Aorta (tissue), 5 donors: Measurements from ENCODE around the gene LAS1L. TPM values are rescaled to one million over a fixed set of nuclear protein-coding genes. Genes with fewer than 3 reads are reported as not detected.
"Not testable (repeated sequence)": the region's sequence is repeated elsewhere in the genome, so short reads cannot be mapped to it uniquely, and the experiment has no call there.

Experiments used
- ATAC-seq: fragments of 200-7000 bp; cut with Tn5 transposase; one replicate; pipeline ENCODE4 v1.9.1; 2022; ENCODE audit warnings: moderate library complexity; ENCODE audit not compliant: low FRiP score
- DNase-seq, 2 donors: peaks; one replicate each; pipeline ENCODE4 v3.0.0-alpha.2; 2020
- H3K27ac ChIP-seq, 2 donors: one replicate each; pipeline ENCODE4 v1.5.1; 2013; ENCODE audit warnings: low read length in 2 of 2, mild to moderate bottlenecking in 2 of 2, moderate library complexity in 2 of 2, control low read depth in 1 of 2, inconsistent platforms in 1 of 2, low read depth in 1 of 2
- H3K27me3 ChIP-seq, 2 donors: one replicate each; pipeline ENCODE4 v1.6.1; 2013; ENCODE audit warnings: control low read depth in 1 of 2, low read length in 1 of 2, mild to moderate bottlenecking in 1 of 2, moderate library complexity in 1 of 2; ENCODE audit not compliant: insufficient read depth in 2 of 2, control insufficient read depth in 1 of 2
- H3K36me3 ChIP-seq, 2 donors: one replicate each; pipeline ENCODE4 v1.6.1; 2013; ENCODE audit warnings: control low read depth in 1 of 2, low read length in 1 of 2, mild to moderate bottlenecking in 1 of 2; ENCODE audit not compliant: insufficient read depth in 2 of 2, control insufficient read depth in 1 of 2
- H3K4me1 ChIP-seq, 2 donors: one replicate each; pipeline ENCODE4 v1.6.1; 2013; ENCODE audit warnings: low read length in 2 of 2, control low read depth in 1 of 2, mild to moderate bottlenecking in 1 of 2, moderate library complexity in 1 of 2; ENCODE audit not compliant: insufficient read depth in 2 of 2, control insufficient read depth in 1 of 2
- H3K4me3 ChIP-seq, 2 donors: one replicate each; pipeline ENCODE4 v1.5.1; 2013; ENCODE audit warnings: low read length in 2 of 2, control low read depth in 1 of 2, mild to moderate bottlenecking in 1 of 2
- H3K9me3 ChIP-seq: one replicate; pipeline ENCODE4 v1.6.1; 2013; ENCODE audit warnings: mild to moderate bottlenecking, low read length; ENCODE audit not compliant: control insufficient read depth
- WGBS, 2 donors: extraction: QIAGEN DNeasy Blood & Tissue Kit; methylation state at CpG; one replicate each; pipeline ENCODE4 v1.1.7; 2013; 5-methylcytosine and 5-hydroxymethylcytosine counted together
- intact Hi-C, 2 donors: fragments of 100-400 bp; cut with DNase I; formaldehyde crosslinking; loops; one replicate each; pipeline versions ENCODE4 v1.14.2 to v1.15.0; 2022
- polyA plus RNA-seq, 2 donors: library from polyadenylated mRNA; stranded (reverse); fragments of 200-250 nt; gene quantifications; one replicate each; pipeline ENCODE4 v1.2.3, GENCODE V29; 2013
- total RNA-seq, 2 donors: library from RNA; stranded (reverse); fragmentation: NEBNext Ultra II Directional; extraction: Animal tissue kit (Norgen Biotek cat#: 25700); gene quantifications; one replicate each; pipeline ENCODE4 v1.2.1, GENCODE V29; 2021
- donor health status: healthy with polysubstance abuse.
- donor health status: Bipolar disorder and iron deficiency.
- donor health status: DM: no; HTN: no; CAD: no.
- donor health status: DM: no; HTN: no; CAD: no.
- donor health status: DM: yes; HTN: yes; CAD: no.

The LAS1L gene
- total and polyA plus RNA-seq, 4 donors, result 23.9 to 49.8 (median 25.0) TPM

DNA sequence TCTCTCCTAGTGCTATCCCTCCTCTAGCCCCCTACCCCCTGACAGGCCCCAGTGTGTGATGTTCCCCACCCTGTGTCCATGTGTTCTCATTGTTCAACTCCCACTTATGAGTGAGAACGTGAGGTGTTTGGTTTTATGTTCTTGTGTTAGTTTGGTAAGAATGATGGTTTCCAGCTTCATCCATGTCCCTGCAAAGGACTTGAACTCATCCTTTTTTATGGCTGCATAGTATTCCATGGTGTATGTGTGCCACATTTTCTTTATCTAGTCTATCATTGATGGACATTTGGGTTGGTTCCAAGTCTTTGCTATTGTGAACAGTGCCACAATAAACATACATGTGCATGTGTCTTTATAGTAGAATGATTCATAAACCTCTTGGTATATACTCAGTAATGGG lies 28.3 kb upstream of the LAS1L start:
- WGBS, 2 donors, result 68 to 87% methylated on average over 1 of the region's 1 CpG
- ATAC-seq, H3K27me3 ChIP-seq, H3K4me3 ChIP-seq, H3K4me1 ChIP-seq, H3K36me3 ChIP-seq, H3K9me3 ChIP-seq, intact Hi-C loops, H3K27ac ChIP-seq, DNase-seq: not testable (repeated sequence)

DNA sequence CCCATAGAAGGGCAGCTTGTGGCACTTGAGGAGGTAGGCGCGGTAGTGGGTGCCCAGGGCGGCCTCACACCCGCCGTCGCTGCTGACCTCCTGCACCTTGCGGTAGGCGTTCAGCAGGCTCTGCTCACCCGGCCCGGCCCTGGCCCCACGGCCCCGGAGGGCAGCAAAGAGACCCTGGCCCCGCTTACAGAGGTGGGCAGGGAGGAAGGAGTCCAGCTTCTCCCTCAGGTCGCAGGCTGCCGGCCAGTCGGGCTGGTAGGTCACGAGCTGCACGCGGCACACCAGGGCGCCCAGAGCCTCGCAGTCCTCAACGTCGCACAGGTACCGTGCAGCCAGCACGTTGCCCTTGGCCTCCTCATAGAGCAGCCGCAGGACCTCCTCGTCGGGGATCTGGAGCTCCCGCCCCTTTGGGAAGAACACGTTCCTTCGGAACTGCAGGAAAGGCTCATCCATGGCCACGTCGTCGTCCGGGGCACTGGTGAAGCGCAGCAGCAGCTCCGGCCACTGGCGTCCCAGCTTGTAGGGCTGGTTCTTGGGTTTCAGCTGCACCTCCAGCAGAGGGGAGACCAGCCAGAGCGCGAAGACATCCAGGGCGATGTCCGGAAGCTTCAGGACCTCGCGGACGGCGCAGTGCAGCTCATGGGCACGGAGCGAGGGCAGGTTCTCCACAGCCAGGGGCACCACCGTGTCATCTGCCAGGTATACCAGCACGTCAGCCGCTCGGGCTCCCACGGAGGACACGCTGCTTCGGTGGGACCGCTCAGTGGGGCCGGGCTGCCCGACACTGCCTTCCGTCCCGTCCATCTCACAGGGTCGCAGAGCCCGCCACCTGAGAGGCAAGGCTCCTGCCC lies 17.1 kb upstream of the LAS1L start:
- 92 to 94% methylated on average over 62 of the region's 62 CpGs for WGBS, 2 donors
- intact Hi-C loops, result no loop called here
- no peak overlapping the region for H3K4me3 ChIP-seq
- no peaks in the 10 kb centered on the region for H3K4me1 ChIP-seq
- H3K9me3 ChIP-seq, result no peaks in the 10 kb centered on the region
- no peak for ATAC-seq
- DNase-seq, result no peak
- H3K27ac ChIP-seq, result no peak overlapping the region
- H3K36me3 ChIP-seq, result no peaks in the 10 kb centered on the region
- H3K27me3 ChIP-seq, result no peaks in the 10 kb centered on the region

DNA sequence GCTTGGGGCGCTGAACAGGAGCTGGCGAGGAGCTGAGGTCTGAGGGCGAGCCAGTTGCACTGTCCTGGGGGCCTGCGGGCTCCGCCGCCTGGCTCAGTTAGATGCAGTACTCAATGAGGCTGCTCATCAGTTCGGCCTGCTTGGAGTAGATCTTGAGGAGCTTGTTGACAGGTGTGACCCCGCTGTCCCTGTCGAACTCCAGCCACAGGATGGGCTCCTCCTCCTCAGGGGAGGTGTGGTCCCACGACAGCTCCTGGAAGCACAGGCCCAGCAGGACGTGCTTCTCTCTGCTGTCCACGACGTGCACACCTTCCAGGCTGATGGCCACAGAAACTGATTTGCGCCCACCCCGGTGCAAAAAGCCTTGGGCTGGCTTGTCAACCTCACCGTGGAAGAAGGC lies 16.5 kb upstream of the LAS1L start:
- DNase-seq, result no peak
- ATAC-seq, result peak; percentile 16

GRCh38 chrX:65545456-65545855 lies 10.9 kb upstream of the LAS1L start:
- H3K27me3 ChIP-seq, result no peaks in the 10 kb centered on the region
- no peak overlapping the region for H3K27ac ChIP-seq
- H3K9me3 ChIP-seq, result no peaks in the 10 kb centered on the region
- no peaks in the 10 kb centered on the region for H3K4me1 ChIP-seq
- no peak for ATAC-seq
- no peak for DNase-seq
- no peaks in the 10 kb centered on the region for H3K36me3 ChIP-seq
- no peak overlapping the region for H3K4me3 ChIP-seq
- 43 to 48% methylated on average over 1 of the region's 1 CpG for WGBS, 2 donors
- intact Hi-C loops, result no loop called here

More for the DNA sequence above, 16.5 kb upstream of the LAS1L start:
- H3K36me3 ChIP-seq, result no peaks in the 10 kb centered on the region
- H3K4me1 ChIP-seq, result no peaks in the 10 kb centered on the region
- H3K27ac ChIP-seq, result no peak overlapping the region
- no peaks in the 10 kb centered on the region for H3K27me3 ChIP-seq
- WGBS, 2 donors, result 85 to 87% methylated on average over 16 of the region's 16 CpGs
- H3K9me3 ChIP-seq, result no peaks in the 10 kb centered on the region
- H3K4me3 ChIP-seq, result no peak overlapping the region
- intact Hi-C loops, result no loop called here

GRCh38 chrX:65537229-65537628 lies 2.6 kb upstream of the LAS1L start:
- Histone ChIP-seq H3K4me3 (no peak overlapping the region), H3K4me1 (no peaks in the 10 kb centered on the region), H3K27ac (no peak overlapping the region), H3K9me3 (no peaks in the 10 kb centered on the region), H3K36me3 (peaks cover 0 to under 1% of the 10 kb centered on the region in 2 donors), H3K27me3 (no peaks in the 10 kb centered on the region)
- no peak for ATAC-seq
- 18 to 26% methylated on average over 3 of the region's 3 CpGs for WGBS, 2 donors
- intact Hi-C loops, result no loop called here
- no peak for DNase-seq

DNA sequence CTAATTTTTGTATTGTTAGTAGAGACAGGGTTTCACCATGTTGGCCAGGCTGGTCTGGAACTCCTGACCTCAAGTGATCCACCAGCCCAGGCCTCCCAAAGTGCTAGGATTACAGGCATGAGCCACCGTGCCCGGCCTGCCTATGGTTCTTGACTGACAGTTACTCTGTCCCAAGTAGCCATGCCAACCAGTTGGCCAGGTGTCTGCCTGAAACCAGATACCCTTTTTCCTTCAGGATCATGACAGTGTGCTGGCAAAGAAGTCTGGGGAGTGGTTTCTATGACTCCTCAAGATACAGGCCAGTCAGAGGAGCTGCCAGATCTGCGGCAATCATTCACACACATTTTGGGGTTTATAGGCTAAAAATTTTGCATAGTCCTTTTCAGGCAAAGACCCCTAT lies 1.7 kb upstream of the LAS1L start:
- intact Hi-C loops, result no loop called here
- no peak overlapping the region for H3K27ac ChIP-seq
- ATAC-seq, result no peak
- 86 to 92% methylated on average over 3 of the region's 3 CpGs for WGBS, 2 donors
- no peak for DNase-seq
- H3K27me3 ChIP-seq, result no peaks in the 10 kb centered on the region
- H3K36me3 ChIP-seq, result peaks cover 0 to 2% of the 10 kb centered on the region in 2 donors
- no peaks in the 10 kb centered on the region for H3K4me1 ChIP-seq
- no peaks in the 10 kb centered on the region for H3K9me3 ChIP-seq
- no peak overlapping the region for H3K4me3 ChIP-seq

GRCh38 chrX:65532016-65532415 lies 2.6 kb downstream of the LAS1L start:
- Histone ChIP-seq H3K27me3 (no peaks in the 10 kb centered on the region), H3K27ac (no peak overlapping the region), H3K4me1 (no peaks in the 10 kb centered on the region), H3K9me3 (no peaks in the 10 kb centered on the region), H3K36me3 (peaks cover 0 to 7% of the 10 kb centered on the region in 2 donors), H3K4me3 (no peak overlapping the region)
- ATAC-seq (no peak), DNase-seq (no peak)
- intact Hi-C loops, result no loop called here
- WGBS, 2 donors, result 85 to 88% methylated on average over 3 of the region's 3 CpGs

DNA sequence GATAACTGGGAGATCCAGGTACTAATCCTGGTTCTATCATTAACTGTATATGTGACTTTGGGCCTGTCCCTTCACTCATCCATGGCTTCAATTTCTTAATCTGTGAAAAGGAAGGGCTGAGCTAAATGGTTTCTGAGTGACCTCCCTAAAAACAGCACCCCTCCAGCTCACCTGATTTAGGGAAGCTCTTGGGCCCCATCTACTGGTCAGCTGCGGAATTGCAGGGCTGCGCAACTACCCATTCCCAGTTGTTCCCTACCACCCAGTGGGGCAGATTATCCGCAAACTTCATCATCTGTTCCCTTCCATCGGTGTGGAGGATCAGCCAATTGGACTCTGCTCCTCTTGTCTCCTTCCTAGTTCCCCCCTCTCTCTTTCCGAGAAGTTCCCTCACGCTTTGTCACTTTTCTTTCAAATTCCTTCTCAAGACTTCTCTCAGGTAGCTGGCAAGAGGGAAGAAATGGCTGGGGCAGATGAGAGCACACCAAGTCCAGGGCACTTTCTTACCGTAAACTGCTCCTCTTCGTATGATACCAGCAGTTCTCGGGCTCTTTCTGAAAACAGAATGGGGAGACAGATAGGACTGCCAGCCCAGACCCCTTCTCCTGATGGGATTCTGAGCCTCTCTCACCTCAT lies 5.8 kb downstream of the LAS1L start:
- Histone ChIP-seq H3K27me3 (no peaks in the 10 kb centered on the region), H3K27ac (no peak overlapping the region), H3K36me3 (peaks cover 0 to 8% of the 10 kb centered on the region in 2 donors), H3K4me1 (no peaks in the 10 kb centered on the region), H3K9me3 (no peaks in the 10 kb centered on the region), H3K4me3 (no peak overlapping the region)
- intact Hi-C loops, result no loop called here
- 37 to 53% methylated on average over 9 of the region's 9 CpGs for WGBS, 2 donors
- DNase-seq (peak in 1 of 2 donors; percentile 83), ATAC-seq (peak; percentile 70)

DNA sequence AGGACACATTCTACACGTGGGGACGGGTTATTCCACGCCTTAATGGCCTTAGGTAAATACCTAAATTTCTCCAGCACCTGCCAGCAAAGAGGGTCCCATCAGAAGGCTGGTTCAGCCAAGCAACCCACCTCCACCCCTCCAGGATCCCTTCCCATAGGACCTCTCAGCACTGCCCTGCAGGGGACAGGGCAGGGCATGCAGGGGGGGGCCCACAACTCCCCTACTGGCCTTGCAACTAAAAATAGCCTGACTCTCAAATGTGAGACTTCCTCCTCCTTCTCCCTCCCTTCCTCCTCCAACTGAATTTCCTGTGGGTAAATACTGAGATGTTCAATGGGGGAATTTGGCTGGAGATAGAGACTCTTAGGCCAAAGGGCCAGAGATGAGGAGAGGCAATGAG lies 6.3 kb downstream of the LAS1L start:
- ATAC-seq, result no peak
- H3K27ac ChIP-seq, result no peak overlapping the region
- H3K27me3 ChIP-seq, result no peaks in the 10 kb centered on the region
- no peaks in the 10 kb centered on the region for H3K9me3 ChIP-seq
- peaks cover 0 to 8% of the 10 kb centered on the region in 2 donors for H3K36me3 ChIP-seq
- H3K4me3 ChIP-seq, result no peak overlapping the region
- intact Hi-C loops, result no loop called here
- WGBS, 2 donors, result 63 to 68% methylated on average over 3 of the region's 3 CpGs
- H3K4me1 ChIP-seq, result no peaks in the 10 kb centered on the region
- no peak for DNase-seq
